ENCODE results near the gene RANBP3L. TPM values are rescaled to one million over a fixed set of nuclear protein-coding genes. Genes with fewer than 3 reads are reported as not detected.
A peak's percentile ranks its signal among the peaks of the same experiment; 100 is the strongest.

The RANBP3L gene
- total and polyA plus RNA-seq, 10 of the 15 experiments (the other 5 are each of a cell fraction or from before 2014, with no cell fraction given), result 0.02 to 0.29 (median 0.06) TPM; not detected in 4

GRCh38 chr5:36242534-36243485, 58.9 kb downstream of the RANBP3L start:
- no peaks in the 10 kb centered on the region for H4K20me1 ChIP-seq (ENCODE audit: control insufficient read depth, insufficient read depth)
- no peaks in the 10 kb centered on the region for H3K27me3 ChIP-seq (replicated peaks in 1 of 2; ENCODE audit: control insufficient read depth in 2 of 2, insufficient read depth in 2 of 2, low read length in 1 of 2)
- peak overlapping the region; percentile 59 for H3K27ac ChIP-seq (ENCODE audit: control insufficient read depth, insufficient read depth)
- POLR2A ChIA-PET, result interaction anchor here (0.6 to 0.9 kb wide), 2 partner anchors 92 to 448 kb away, joined by 3 read pairs; no protein-coding TSS in a partner anchor
- H3K4me3 ChIP-seq, result peak overlapping the region; percentile 97
- in situ Hi-C loops (cut with MboI) (loop anchor here (10.0 kb wide), 1 partner anchor 452 kb away; no protein-coding TSS in a partner anchor), intact Hi-C loops (cut with micrococcal nuclease; ENCODE audit: unreplicated experiment) (loop anchor here (5.0 kb wide), 2 partner anchors 66 to 449 kb away; no protein-coding TSS in a partner anchor)
- FAIRE-seq, result peak; percentile 47
- TSS peak; percentile 85 for BruUV-seq (replicated peaks)
- peak overlapping the region; percentile 64 for H3K9ac ChIP-seq (ENCODE audit: control insufficient read depth, insufficient read depth, low read length)
- 78% methylated on average over 23 of the region's 24 CpGs for WGBS (ENCODE audit: insufficient coverage, insufficient replicate concordance, low lambda C conversion rate, missing lambda C conversion rate)
- no peak for DNase-seq (ENCODE audit: low read depth, low spot score)
- H3K79me2 ChIP-seq (ENCODE audit: control insufficient read depth, insufficient read depth, low read length), result 0 out of 2 replicates have a peak, but pooled peaks cover 1% of the 10 kb centered on the region
- peak overlapping the region; percentile 67 for H2AFZ ChIP-seq (ENCODE audit: control insufficient read depth, low read depth, low read length)
- ATAC-seq, result no peak
- H3K9me3 ChIP-seq (replicated peaks; ENCODE audit: control insufficient read depth, insufficient read depth, low read length), result no peaks in the 10 kb centered on the region
- SMC1A ChIA-PET (ENCODE audit: uncharacterized antibody, unreplicated experiment), result interaction anchor here (0.6 to 2.4 kb wide), 8 partner anchors 10 to 164 kb away, joined by 3 to 11 read pairs (median 4); no protein-coding TSS in a partner anchor
- RAD21 ChIA-PET (ENCODE audit: unreplicated experiment), result interaction anchor here (0.7 to 4.8 kb wide), 7 partner anchors 26 to 628 kb away, joined by 3 to 21 read pairs (median 4); no protein-coding TSS in a partner anchor
- H3K4me2 ChIP-seq (ENCODE audit: control insufficient read depth, insufficient read depth), result peak overlapping the region; percentile 99
- H3K4me1 ChIP-seq (ENCODE audit: control insufficient read depth, insufficient read depth, low read length), result peaks cover 19% of the 10 kb centered on the region
- TF ChIP-seq ZBTB40 (IDR thresholded peaks at IDR 0.05; ENCODE audit: borderline replicate concordance) (peak; percentile 27; the same call in 1 of the 2 replicates), ZBTB33 (IDR thresholded peaks at IDR 0.05) (no peak)
- CTCF ChIA-PET, result interaction anchor here (0.8 to 7.4 kb wide), 16 partner anchors 9 to 448 kb away, joined by 3 to 47 read pairs (median 6); partner anchors contain the start of gene LMBRD2
- H3K36me3 ChIP-seq (ENCODE audit: control insufficient read depth in 2 of 2, insufficient read depth in 2 of 2, low read length in 1 of 2), result no peaks in the 10 kb centered on the region
